Prostate gland (tissue), 2 donors: ENCODE results near the gene LGI1. TPM values are rescaled to one million over a fixed set of nuclear protein-coding genes. Genes with fewer than 3 reads are reported as not detected.

Experiments
- DNase-seq: peaks from one replicate; pipeline ENCODE4 v3.0.0-alpha.2; 2019; ENCODE audit warnings: low spot score
- H3K27ac ChIP-seq, 2 donors: fragments of 200-600 bp; sonication (generic); 2 replicates each; pipeline ENCODE4 v1.5.1; 2017 to 2019
- H3K27me3 ChIP-seq: fragments of 200-600 bp; sonication (generic); replicated peaks from 2 replicates; pipeline ENCODE4 v1.5.1; 2019; ENCODE audit not compliant: insufficient read depth
- H3K36me3 ChIP-seq, 2 donors: fragments of 200-600 bp; sonication (generic); 1 replicate in 1 of 2; 2 replicates in 1 of 2; pipeline versions ENCODE4 v1.5.1 to v1.8.1; 2017 to 2019
- H3K4me1 ChIP-seq: fragments of 200-600 bp; sonication (generic); replicated peaks from 2 replicates; pipeline ENCODE4 v1.5.1; 2019
- H3K4me3 ChIP-seq, 2 donors: fragments of 200-600 bp; sonication (generic); 2 replicates each; pipeline ENCODE4 v1.5.1; 2017 to 2019
- H3K9me3 ChIP-seq: fragments of 200-600 bp; sonication (generic); 2 replicates; pipeline ENCODE4 v1.5.1; 2017
- POLR2A ChIP-seq: fragments of 450-650 bp; IDR thresholded peaks from one replicate; pipeline ENCODE4 v1.6.1; 2016; ENCODE audit warnings: antibody characterized with exemption, mild to moderate bottlenecking
- POLR2AphosphoS5 ChIP-seq: sonication (generic); formaldehyde crosslinking; IDR thresholded peaks from one replicate; pipeline ENCODE4 v1.6.1; 2017; ENCODE audit warnings: antibody characterized with exemption
- WGBS: methylation state at CpG from one replicate; pipeline ENCODE4 v1.1.5; 2018; 5-methylcytosine and 5-hydroxymethylcytosine counted together
- intact Hi-C: fragments of 100-400 bp; cut with DNase I; formaldehyde crosslinking; loops from one replicate; pipeline ENCODE4 v1.14.2; 2022
- total RNA-seq, 2 donors: library from RNA; depleted of rRNA; stranded (reverse); fragments of >200 nt; gene quantifications; one replicate each; pipeline ENCODE4 v1.1.0, GENCODE V29; 2016
- TF ChIP-seq, protein P1 (sequence below), 4 experiments: fragments of 200-600 bp in 2 of 4; fragments of 450-650 bp in 2 of 4; sonication (generic) in 2 of 4; IDR thresholded peaks; 1 replicate in 3 of 4; 2 replicates in 1 of 4; pipeline ENCODE4 v1.5.1; 2016 to 2019; ENCODE audit warnings: antibody characterized with exemption in 4 of 4, mild to moderate bottlenecking in 2 of 4, moderate library complexity in 2 of 4

Gene LGI1
- total RNA-seq, 2 donors from 2014 or later: 0.23 to 0.91 TPM

DNA sequence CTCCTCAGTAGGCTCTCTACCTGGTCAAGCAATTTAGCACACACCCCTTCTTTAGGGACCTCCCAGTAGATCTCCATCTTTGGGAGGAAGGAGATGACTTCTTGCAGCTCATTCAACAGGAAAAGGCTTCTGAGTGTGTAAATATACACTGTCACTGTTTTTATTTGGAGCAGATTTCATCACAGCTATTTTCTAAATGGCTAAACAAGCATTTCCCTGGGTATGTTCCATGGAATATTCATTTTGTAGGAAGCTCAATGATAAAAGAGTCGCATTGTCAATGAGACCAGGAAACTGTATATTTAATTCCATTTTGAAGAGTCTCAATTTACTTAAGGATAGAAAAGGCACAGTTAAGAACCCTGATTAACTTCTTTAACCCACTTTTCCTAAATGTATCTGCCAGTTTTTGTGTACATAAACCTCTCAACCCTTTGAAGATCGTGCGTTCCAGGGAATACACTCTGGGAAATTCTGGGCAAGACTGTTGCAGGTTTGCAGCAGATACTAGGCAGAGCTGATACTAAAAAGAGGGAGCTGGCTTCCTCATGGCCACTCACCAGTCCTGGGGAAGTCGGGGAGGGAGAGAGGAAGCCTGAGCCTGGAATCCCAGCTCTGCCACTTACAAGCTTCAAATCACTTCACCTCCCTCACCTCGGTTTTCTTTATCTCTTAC lies 10.1 kb downstream of the LGI1 start:
- Histone ChIP-seq H3K27me3 (no peaks in the 10 kb centered on the region), H3K4me3 (no peak overlapping the region), H3K9me3 (no peaks in the 10 kb centered on the region), H3K4me1 (no peaks in the 10 kb centered on the region), H3K27ac (no peak overlapping the region), H3K36me3 (no peaks in the 10 kb centered on the region)
- TF ChIP-seq POLR2AphosphoS5: no peak
- TF ChIP-seq, protein P1, sequence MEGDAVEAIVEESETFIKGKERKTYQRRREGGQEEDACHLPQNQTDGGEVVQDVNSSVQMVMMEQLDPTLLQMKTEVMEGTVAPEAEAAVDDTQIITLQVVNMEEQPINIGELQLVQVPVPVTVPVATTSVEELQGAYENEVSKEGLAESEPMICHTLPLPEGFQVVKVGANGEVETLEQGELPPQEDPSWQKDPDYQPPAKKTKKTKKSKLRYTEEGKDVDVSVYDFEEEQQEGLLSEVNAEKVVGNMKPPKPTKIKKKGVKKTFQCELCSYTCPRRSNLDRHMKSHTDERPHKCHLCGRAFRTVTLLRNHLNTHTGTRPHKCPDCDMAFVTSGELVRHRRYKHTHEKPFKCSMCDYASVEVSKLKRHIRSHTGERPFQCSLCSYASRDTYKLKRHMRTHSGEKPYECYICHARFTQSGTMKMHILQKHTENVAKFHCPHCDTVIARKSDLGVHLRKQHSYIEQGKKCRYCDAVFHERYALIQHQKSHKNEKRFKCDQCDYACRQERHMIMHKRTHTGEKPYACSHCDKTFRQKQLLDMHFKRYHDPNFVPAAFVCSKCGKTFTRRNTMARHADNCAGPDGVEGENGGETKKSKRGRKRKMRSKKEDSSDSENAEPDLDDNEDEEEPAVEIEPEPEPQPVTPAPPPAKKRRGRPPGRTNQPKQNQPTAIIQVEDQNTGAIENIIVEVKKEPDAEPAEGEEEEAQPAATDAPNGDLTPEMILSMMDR (IDR thresholded peaks at IDR 0.05): no peak
- TF ChIP-seq POLR2A: no peak
- WGBS: 52% methylated on average over 5 of the region's 5 CpGs
- intact Hi-C loops: no loop called here
- no peak for DNase-seq

DNA sequence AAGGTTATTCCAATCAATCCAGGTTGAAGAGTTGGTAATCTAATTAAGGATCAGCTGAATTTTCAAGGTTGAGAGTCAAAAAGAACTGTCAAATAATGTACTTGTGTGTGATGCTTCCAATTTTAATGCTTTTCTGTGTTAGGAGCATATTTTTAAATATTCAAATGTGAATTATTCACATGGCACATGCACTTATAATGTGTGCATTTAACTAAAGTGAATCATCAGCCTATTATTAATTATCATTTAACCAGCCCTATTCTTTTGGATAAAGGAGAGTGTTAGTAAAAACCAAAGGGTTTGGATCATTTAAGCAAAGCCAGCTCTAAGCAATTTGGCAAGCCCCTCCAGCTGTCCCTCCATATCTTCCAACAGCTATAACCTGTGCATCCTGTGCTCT lies 11.2 kb downstream of the LGI1 start:
- DNase-seq: no peak
- Histone ChIP-seq H3K4me1 (no peaks in the 10 kb centered on the region), H3K36me3 (no peaks in the 10 kb centered on the region), H3K27ac (no peak overlapping the region), H3K9me3 (no peaks in the 10 kb centered on the region), H3K27me3 (no peaks in the 10 kb centered on the region), H3K4me3 (no peak overlapping the region)
- intact Hi-C loops: no loop called here
- TF ChIP-seq POLR2AphosphoS5 (no peak), POLR2A (no peak)
- TF ChIP-seq, protein P1 (IDR thresholded peaks at IDR 0.05): no peak

DNA sequence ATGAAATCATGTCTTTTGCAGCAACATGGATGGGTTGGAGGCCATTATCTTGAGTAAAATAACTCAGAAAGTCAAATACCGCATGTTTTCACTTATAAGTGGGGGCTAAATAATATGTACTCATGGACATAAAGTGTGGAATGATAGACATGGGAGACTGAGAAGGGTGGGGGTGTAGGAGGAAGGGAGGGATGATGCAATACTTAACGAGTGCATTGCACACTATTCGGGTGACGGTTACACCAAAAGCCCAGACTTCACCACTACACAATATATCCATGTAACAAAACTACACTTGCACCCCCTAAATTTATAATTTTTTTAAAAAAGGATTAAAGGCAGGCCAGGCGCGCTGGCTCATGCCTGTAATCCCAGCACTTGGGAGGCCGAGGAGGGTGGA lies 13.6 kb downstream of the LGI1 start:
- Histone ChIP-seq H3K4me1 (no peaks in the 10 kb centered on the region), H3K4me3 (no peak overlapping the region), H3K27me3 (no peaks in the 10 kb centered on the region), H3K9me3 (no peaks in the 10 kb centered on the region), H3K36me3 (no peaks in the 10 kb centered on the region), H3K27ac (no peak overlapping the region)
- WGBS: 74% methylated on average over 7 of the region's 7 CpGs
- TF ChIP-seq POLR2AphosphoS5 (no peak), POLR2A (no peak)
- TF ChIP-seq, protein P1 (IDR thresholded peaks at IDR 0.05): no peak
- no peak for DNase-seq
- intact Hi-C loops: no loop called here

DNA sequence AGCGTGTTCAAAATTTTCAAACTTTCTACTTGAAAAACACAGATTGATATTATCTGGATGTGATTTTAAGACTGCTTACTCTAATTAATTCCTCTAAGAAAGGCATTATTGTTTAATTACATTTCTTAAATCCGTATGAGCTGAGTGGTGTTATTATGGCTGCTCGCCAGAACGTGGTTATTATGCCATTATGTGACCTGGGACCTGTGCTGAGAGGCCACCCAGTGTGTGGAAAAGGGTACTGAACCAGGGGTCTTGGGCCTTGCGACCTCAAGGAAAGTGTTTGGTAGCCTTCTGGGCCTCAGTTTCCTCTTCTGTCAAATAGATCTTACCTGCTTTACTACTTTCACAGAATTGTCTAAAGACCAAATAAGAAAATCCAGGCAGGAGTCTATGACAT lies 15.4 kb downstream of the LGI1 start:
- no peaks in the 10 kb centered on the region for H3K9me3 ChIP-seq
- no peaks in the 10 kb centered on the region for H3K36me3 ChIP-seq
- H3K4me1 ChIP-seq: no peaks in the 10 kb centered on the region
- no peak overlapping the region for H3K4me3 ChIP-seq
- no peak for DNase-seq
- no peaks in the 10 kb centered on the region for H3K27me3 ChIP-seq
- WGBS: 67% methylated on average over 5 of the region's 5 CpGs
- intact Hi-C loops: no loop called here
- TF ChIP-seq, protein P1 (IDR thresholded peaks at IDR 0.05): no peak
- TF ChIP-seq POLR2A (no peak), POLR2AphosphoS5 (no peak)
- H3K27ac ChIP-seq: no peak overlapping the region

DNA sequence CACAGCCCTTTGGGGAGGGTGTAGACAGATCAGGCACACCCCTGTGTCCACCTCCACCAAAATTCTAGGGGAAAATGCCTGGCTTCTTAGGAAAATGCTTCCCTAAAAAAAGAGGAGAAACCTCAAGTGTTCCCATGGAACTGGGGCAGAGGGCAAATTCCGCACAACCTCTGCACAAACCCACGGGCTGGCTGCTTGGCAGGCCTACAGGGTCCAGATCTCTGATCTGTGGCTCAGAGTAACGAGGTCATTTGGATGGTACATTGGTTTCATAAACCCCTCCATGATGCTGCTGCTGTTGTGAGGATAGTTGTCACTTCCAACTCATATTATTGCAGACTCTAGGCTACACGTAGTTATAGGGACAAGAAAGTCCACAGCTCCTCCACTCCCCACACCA lies 16.0 kb downstream of the LGI1 start:
- WGBS: 76% methylated on average over 4 of the region's 4 CpGs
- intact Hi-C loops: no loop called here

More for the DNA sequence above, 16.0 kb downstream of the LGI1 start:
- Histone ChIP-seq H3K4me1 (no peaks in the 10 kb centered on the region), H3K27me3 (no peaks in the 10 kb centered on the region), H3K4me3 (no peak overlapping the region), H3K27ac (no peak overlapping the region), H3K9me3 (no peaks in the 10 kb centered on the region), H3K36me3 (no peaks in the 10 kb centered on the region)
- TF ChIP-seq POLR2A (no peak), POLR2AphosphoS5 (no peak)
- TF ChIP-seq, protein P1 (IDR thresholded peaks at IDR 0.05): no peak
- DNase-seq: no peak
